HuH-7.5 (cell line): ENCODE results near the gene LAMA2.
"Not testable (repeated sequence)": the region's sequence is repeated elsewhere in the genome, so short reads cannot be mapped to it uniquely, and the experiment has no call there.

Experiments used
- DNase-seq: peaks from one replicate; pipeline ENCODE4 v3.0.0; 2011; ENCODE audit warnings: low spot score

The LAMA2 gene

GRCh38 chr6:129073051-129073450 is 190.1 kb downstream of the LAMA2 start:
- no peak for DNase-seq

- DNase-seq, result no peak
Observed at GRCh38 chr6:129073691-129074395, 190.9 kb downstream of the LAMA2 start.

- DNase-seq, result no peak
Observed at GRCh38 chr6:129084406-129084805, 201.5 kb downstream of the LAMA2 start.

DNA sequence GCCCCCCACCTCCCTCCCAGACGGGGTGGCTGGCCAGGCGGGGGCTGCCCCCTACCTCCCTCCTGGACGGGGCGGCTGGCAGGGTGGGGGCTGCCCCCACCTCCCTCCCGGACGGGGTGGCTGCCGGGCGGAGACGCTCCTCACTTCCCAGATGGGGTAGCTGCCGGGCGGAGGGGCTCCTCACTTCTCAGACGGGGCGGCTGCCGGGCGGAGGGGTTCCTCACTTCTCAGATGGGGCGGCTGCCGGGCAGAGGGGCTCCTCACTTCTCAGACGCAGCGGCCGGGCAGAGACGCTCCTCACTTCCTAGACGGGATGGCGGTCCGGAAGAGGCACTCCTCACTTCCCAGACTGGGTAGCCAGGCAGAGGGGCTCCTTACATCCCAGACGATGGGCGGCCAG is 205.5 kb downstream of the LAMA2 start:
- DNase-seq, result not testable (repeated sequence)

GRCh38 chr6:129089357-129089756 is 206.4 kb downstream of the LAMA2 start:
- no peak for DNase-seq

GRCh38 chr6:129094147-129094546 is 211.2 kb downstream of the LAMA2 start:
- DNase-seq, result no peak

GRCh38 chr6:129096651-129097290 is 213.8 kb downstream of the LAMA2 start:
- DNase-seq, result no peak

DNA sequence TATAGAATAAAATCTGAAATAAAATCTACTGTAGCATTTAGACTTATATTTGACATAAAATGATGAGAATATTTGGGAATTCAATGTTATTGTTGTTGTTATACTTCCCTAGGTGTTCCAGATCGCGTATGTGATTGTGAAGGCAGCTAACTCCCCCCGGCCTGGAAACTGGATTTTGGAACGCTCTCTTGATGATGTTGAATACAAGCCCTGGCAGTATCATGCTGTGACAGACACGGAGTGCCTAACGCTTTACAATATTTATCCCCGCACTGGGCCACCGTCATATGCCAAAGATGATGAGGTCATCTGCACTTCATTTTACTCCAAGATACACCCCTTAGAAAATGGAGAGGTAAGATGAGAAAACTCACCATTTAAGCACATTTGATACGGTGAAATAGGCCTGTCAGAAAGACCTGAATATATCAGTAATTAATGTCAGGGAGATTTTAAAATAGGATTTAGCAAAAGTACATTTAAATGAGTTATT is 215.2 kb downstream of the LAMA2 start:
- DNase-seq, result no peak

GRCh38 chr6:129099696-129100095 is 216.8 kb downstream of the LAMA2 start:
- DNase-seq, result no peak

- no peak for DNase-seq
Observed at GRCh38 chr6:129100164-129100563, 217.2 kb downstream of the LAMA2 start.

- no peak for DNase-seq
Observed at GRCh38 chr6:129102741-129103140, 219.8 kb downstream of the LAMA2 start.

DNA sequence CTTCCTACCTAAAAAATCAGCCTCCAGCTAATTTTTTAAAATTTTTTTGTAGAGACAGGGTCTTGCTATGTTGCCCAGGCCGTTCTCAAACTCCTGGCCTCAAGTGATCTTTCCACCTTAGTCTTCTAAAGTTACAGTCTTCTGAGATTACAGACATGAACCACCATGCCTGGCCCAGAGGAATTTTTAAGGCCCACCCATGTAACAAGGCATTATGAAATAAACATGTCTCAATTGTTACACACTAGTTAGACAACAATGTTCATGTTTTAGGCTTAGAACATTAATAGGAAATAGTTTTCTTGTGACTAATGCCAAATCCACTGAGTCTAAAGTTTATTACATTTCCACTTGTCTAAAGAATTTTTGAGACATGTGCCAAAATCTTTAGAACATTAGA is 221.2 kb downstream of the LAMA2 start:
- DNase-seq, result no peak

DNA sequence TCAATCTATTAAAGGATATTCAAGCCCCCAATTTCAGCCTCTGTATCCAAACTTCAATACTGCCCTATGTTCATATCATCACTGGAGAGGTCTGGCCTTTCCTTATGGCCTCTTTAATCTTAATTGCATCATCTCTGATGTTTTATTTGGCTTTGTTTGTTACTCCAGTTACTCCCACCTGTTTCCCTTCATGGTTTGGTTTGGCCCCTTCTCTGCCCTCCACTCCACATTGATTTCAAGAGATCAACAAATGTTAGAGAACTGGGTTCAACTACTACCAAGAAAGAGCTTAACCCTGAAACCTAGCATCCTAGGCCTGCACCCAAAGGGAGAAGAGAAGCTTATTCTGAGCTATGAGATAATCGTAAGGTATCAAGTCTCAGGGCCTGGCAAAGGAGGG is 221.6 kb downstream of the LAMA2 start:
- DNase-seq, result no peak

- no peak for DNase-seq
Observed at GRCh38 chr6:129105035-129105434, 222.1 kb downstream of the LAMA2 start.

DNA sequence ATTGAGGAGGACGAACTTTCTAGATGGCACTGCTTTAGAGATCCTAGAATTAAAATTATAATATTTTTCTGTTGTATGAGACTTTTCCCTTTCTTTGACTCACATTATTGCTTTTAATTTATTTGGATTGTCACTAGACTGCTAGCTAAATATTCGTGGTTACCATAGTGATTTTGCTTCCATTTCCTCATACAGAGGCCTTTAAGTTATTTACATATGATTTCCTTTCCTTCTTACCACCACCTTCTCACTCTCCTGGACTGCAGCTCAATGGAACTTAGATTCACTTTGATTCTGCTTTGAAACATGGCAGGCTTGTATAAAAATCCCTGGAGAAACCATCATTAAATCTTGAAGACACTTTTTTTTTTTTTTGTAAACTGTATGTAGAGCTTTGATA is 222.9 kb downstream of the LAMA2 start:
- no peak for DNase-seq

GRCh38 chr6:129108337-129108736 is 225.4 kb downstream of the LAMA2 start:
- DNase-seq, result no peak

GRCh38 chr6:129110690-129111343 is 227.9 kb downstream of the LAMA2 start:
- DNase-seq, result no peak

GRCh38 chr6:129111346-129111745 is 228.4 kb downstream of the LAMA2 start:
- DNase-seq, result no peak

DNA sequence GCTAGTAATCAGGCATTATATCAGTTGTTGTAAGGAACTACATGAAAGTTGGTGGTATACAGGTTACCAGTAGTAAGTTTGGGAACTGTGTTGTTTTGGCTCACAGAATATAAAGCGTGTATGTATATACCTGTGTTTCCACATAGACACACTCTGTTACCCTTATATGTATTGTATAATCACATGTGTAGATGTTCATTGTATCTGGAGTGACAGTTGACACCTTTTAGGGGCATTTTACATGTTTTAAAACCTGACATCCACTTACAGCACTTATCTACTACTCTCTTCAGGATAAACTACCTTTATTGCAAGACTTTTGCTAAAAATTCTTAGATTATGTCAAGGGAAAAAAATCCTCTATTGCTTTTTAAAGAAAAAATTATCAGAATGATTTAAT is 228.9 kb downstream of the LAMA2 start:
- no peak for DNase-seq

DNA sequence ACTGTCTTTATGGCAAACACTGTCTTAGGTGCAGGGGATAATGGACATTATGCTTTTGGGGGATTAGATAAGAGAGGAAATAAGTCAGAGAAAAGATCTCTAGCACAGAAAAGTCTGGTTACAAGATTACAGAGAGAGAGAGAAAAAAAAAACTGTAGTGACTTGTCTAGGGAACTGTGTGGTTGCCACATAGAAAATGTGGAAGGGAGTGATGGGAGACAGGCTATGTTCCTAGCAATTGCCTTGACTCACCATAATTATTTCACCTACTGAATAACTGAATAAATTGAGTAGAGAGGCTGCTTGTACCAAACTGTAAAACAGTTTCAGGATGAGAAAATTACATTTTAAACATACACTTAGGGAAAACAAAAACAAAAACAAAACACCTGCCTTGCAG is 229.7 kb downstream of the LAMA2 start:
- no peak for DNase-seq

DNA sequence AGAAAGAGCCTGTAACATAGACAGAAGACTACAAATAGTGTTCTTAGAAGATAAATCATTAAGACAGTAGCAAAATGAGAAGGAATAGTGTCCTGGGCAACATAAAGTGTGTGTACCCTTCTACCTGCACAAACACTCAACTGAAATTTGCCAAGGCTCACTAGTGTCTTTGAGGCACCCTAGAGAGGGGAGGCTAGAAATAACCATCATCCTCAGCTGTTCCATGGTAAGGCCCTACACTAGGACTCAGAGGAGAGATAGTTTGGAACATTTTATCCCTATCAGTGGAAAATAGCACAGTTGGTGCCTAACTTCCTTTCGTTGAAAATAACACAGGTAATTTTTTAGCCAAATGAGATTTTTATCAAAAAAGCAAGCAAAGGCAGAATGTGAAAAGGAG is 230.7 kb downstream of the LAMA2 start:
- DNase-seq, result no peak

DNA sequence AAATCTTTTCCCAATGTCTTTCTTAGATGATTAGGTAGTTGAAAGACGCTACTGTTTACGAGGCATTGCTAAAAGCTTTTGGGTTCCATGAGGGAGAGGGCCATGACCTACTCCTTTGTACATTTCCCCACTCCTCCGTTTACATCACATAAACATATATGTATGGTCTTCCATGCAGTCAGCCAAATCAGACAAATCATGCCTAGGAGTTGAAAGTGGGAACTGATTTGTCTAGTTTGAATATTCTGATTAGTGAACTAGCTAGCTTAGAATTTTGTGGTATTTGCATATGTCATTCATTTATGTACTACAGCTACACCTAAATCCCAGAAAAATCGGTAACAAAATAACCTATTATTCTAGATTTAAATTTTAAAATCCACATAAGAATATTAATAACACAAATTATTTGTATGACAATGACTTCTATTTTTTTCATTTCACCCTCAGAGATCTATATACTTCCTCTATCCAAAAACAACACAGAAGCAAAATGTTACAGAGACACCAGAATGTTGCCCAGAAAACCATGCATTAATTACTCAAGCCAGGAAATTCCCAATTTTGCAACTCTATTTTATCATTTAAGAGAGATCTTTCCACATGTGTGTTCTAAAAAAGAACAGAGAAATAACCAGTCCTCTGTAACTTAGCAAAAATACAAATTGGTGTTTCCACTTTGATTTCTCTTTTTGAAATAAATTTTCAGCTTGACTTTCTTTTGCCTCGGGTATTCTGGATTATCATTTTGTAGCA is 231.9 kb downstream of the LAMA2 start:
- DNase-seq, result no peak

- no peak for DNase-seq
Observed at GRCh38 chr6:129115471-129115870, 232.5 kb downstream of the LAMA2 start.
